Measurements from ENCODE around the gene TEAD4. TPM values are rescaled to one million over a fixed set of nuclear protein-coding genes. Genes with fewer than 3 reads are reported as not detected.

Gene TEAD4
- total RNA-seq, 1 experiment from 2014 or later: 96.8 TPM

GRCh38 chr12:2982361-2982760 lies 23.2 kb downstream of the TEAD4 start:
- Mint-ChIP-seq H3K9me3 (0 out of 2 replicates have a peak, but pooled peaks cover 3% of the 10 kb centered on the region), H3K27me3 (ENCODE audit: low read depth) (no peaks in the 10 kb centered on the region), H3K27ac (no peak overlapping the region), H3K36me3 (peaks cover 23% of the 10 kb centered on the region), H3K4me3 (no peak overlapping the region), H3K4me1 (peaks cover 26% of the 10 kb centered on the region)
- ATAC-seq: no peak
- POLR2A ChIA-PET: no interaction called here
- CTCF ChIA-PET: interaction anchor here (0.9 to 1.5 kb wide), 4 partner anchors 16 to 105 kb away, joined by 3 to 8 read pairs (median 4); partner anchors contain the start of genes FOXM1 and RHNO1
- TF ChIP-seq ZNF396 (CRISPR knock-in tag; IDR thresholded peaks at IDR 0.05; ENCODE audit: borderline replicate concordance): no peak
- no peak for TF ChIP-seq NFE2L1 (CRISPR knock-in tag; IDR thresholded peaks at IDR 0.05)
- no peak for TF ChIP-seq AR (CRISPR knock-in tag; IDR thresholded peaks at IDR 0.05)
- TF ChIP-seq ZNF232 (CRISPR knock-in tag; IDR thresholded peaks at IDR 0.05): no peak
- TF ChIP-seq NR2C2 (CRISPR knock-in tag; IDR thresholded peaks at IDR 0.05): no peak
- no peak for TF ChIP-seq TP53 (CRISPR knock-in tag; IDR thresholded peaks at IDR 0.05)
- TF ChIP-seq E2F4 (CRISPR knock-in tag; IDR thresholded peaks at IDR 0.05; ENCODE audit: borderline replicate concordance, low read depth): no peak
- TF ChIP-seq OVOL2 (CRISPR knock-in tag; IDR thresholded peaks at IDR 0.05; ENCODE audit: borderline replicate concordance): no peak
- no peak for TF ChIP-seq MXD4 (CRISPR knock-in tag; IDR thresholded peaks at IDR 0.05; ENCODE audit: borderline replicate concordance)
- no peak for TF ChIP-seq JUN (CRISPR knock-in tag; IDR thresholded peaks at IDR 0.05)
- TF ChIP-seq, protein P1, sequence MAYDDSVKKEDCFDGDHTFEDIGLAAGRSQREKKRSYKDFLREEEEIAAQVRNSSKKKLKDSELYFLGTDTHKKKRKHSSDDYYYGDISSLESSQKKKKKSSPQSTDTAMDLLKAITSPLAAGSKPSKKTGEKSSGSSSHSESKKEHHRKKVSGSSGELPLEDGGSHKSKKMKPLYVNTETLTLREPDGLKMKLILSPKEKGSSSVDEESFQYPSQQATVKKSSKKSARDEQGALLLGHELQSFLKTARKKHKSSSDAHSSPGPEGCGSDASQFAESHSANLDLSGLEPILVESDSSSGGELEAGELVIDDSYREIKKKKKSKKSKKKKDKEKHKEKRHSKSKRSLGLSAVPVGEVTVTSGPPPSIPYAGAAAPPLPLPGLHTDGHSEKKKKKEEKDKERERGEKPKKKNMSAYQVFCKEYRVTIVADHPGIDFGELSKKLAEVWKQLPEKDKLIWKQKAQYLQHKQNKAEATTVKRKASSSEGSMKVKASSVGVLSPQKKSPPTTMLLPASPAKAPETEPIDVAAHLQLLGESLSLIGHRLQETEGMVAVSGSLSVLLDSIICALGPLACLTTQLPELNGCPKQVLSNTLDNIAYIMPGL (CRISPR knock-in tag; IDR thresholded peaks at IDR 0.05): no peak
- TF ChIP-seq IRF2 (CRISPR knock-in tag; IDR thresholded peaks at IDR 0.05; ENCODE audit: borderline replicate concordance, low read depth): no peak
- TF ChIP-seq CREB1 (CRISPR knock-in tag; IDR thresholded peaks at IDR 0.05): no peak
- TF ChIP-seq ZNF317 (CRISPR knock-in tag; IDR thresholded peaks at IDR 0.05; ENCODE audit: borderline replicate concordance, low read depth): no peak
- no peak for DNase-seq (ENCODE audit: low spot score)

- ChIA-PET CTCF (no interaction called here), POLR2A (no interaction called here)
- no peak for ATAC-seq
- H3K9me3 Mint-ChIP-seq: peaks cover 8% of the 10 kb centered on the region
- peaks cover 20% of the 10 kb centered on the region for H3K4me1 Mint-ChIP-seq
- H3K36me3 Mint-ChIP-seq: peaks cover 26% of the 10 kb centered on the region
- H3K27me3 Mint-ChIP-seq (ENCODE audit: low read depth): no peaks in the 10 kb centered on the region
- H3K4me3 Mint-ChIP-seq: no peak overlapping the region
- DNase-seq (ENCODE audit: low spot score): no peak
- peak overlapping the region; percentile 66 for H3K27ac Mint-ChIP-seq
- TF ChIP-seq ZNF232 (CRISPR knock-in tag; IDR thresholded peaks at IDR 0.05): no peak
- no peak for TF ChIP-seq AR (CRISPR knock-in tag; IDR thresholded peaks at IDR 0.05)
- TF ChIP-seq MXD4 (CRISPR knock-in tag; IDR thresholded peaks at IDR 0.05; ENCODE audit: borderline replicate concordance): no peak
- TF ChIP-seq, protein P2, sequence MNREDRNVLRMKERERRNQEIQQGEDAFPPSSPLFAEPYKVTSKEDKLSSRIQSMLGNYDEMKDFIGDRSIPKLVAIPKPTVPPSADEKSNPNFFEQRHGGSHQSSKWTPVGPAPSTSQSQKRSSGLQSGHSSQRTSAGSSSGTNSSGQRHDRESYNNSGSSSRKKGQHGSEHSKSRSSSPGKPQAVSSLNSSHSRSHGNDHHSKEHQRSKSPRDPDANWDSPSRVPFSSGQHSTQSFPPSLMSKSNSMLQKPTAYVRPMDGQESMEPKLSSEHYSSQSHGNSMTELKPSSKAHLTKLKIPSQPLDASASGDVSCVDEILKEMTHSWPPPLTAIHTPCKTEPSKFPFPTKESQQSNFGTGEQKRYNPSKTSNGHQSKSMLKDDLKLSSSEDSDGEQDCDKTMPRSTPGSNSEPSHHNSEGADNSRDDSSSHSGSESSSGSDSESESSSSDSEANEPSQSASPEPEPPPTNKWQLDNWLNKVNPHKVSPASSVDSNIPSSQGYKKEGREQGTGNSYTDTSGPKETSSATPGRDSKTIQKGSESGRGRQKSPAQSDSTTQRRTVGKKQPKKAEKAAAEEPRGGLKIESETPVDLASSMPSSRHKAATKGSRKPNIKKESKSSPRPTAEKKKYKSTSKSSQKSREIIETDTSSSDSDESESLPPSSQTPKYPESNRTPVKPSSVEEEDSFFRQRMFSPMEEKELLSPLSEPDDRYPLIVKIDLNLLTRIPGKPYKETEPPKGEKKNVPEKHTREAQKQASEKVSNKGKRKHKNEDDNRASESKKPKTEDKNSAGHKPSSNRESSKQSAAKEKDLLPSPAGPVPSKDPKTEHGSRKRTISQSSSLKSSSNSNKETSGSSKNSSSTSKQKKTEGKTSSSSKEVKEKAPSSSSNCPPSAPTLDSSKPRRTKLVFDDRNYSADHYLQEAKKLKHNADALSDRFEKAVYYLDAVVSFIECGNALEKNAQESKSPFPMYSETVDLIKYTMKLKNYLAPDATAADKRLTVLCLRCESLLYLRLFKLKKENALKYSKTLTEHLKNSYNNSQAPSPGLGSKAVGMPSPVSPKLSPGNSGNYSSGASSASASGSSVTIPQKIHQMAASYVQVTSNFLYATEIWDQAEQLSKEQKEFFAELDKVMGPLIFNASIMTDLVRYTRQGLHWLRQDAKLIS (CRISPR knock-in tag; IDR thresholded peaks at IDR 0.05; ENCODE audit: borderline replicate concordance): no peak
- TF ChIP-seq, protein P3, sequence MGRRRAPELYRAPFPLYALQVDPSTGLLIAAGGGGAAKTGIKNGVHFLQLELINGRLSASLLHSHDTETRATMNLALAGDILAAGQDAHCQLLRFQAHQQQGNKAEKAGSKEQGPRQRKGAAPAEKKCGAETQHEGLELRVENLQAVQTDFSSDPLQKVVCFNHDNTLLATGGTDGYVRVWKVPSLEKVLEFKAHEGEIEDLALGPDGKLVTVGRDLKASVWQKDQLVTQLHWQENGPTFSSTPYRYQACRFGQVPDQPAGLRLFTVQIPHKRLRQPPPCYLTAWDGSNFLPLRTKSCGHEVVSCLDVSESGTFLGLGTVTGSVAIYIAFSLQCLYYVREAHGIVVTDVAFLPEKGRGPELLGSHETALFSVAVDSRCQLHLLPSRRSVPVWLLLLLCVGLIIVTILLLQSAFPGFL (CRISPR knock-in tag; IDR thresholded peaks at IDR 0.05; ENCODE audit: borderline replicate concordance): no peak
- TF ChIP-seq, protein P4, sequence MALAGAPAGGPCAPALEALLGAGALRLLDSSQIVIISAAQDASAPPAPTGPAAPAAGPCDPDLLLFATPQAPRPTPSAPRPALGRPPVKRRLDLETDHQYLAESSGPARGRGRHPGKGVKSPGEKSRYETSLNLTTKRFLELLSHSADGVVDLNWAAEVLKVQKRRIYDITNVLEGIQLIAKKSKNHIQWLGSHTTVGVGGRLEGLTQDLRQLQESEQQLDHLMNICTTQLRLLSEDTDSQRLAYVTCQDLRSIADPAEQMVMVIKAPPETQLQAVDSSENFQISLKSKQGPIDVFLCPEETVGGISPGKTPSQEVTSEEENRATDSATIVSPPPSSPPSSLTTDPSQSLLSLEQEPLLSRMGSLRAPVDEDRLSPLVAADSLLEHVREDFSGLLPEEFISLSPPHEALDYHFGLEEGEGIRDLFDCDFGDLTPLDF (CRISPR knock-in tag; IDR thresholded peaks at IDR 0.05): no peak
- no peak for TF ChIP-seq FOXJ3 (CRISPR knock-in tag; IDR thresholded peaks at IDR 0.05; ENCODE audit: borderline replicate concordance)
- TF ChIP-seq ZNF396 (CRISPR knock-in tag; IDR thresholded peaks at IDR 0.05; ENCODE audit: borderline replicate concordance): no peak
These were observed 25.1 kb downstream of the TEAD4 start for GRCh38 chr12:2984249-2984648.

Data from WTC11 (cell line).